Fibroblast of pulmonary artery (primary cell): ENCODE data around the gene LARGE1.

Experiments used
- DNase-seq: peaks from one replicate; pipeline ENCODE4 v3.0.0-alpha.2; 2010; ENCODE audit warnings: low read depth
- H3K4me3 ChIP-seq: replicated peaks from 2 replicates; pipeline ENCODE4 v1.5.1; 2011; ENCODE audit warnings: low read depth, mild to moderate bottlenecking, control low read depth, low read length, moderate library complexity
- CTCF ChIP-seq: IDR thresholded peaks from 2 replicates; pipeline ENCODE4 v1.5.1; 2011; ENCODE audit warnings: mild to moderate bottlenecking, control low read depth, low read length, inconsistent platforms; ENCODE audit errors: missing control alignments

LARGE1 gene

GRCh38 chr22:33851821-33852384, 68.4 kb downstream of the LARGE1 start:
- DNase-seq, result no peak
- no peak for TF ChIP-seq CTCF
- no peak overlapping the region for H3K4me3 ChIP-seq

DNA sequence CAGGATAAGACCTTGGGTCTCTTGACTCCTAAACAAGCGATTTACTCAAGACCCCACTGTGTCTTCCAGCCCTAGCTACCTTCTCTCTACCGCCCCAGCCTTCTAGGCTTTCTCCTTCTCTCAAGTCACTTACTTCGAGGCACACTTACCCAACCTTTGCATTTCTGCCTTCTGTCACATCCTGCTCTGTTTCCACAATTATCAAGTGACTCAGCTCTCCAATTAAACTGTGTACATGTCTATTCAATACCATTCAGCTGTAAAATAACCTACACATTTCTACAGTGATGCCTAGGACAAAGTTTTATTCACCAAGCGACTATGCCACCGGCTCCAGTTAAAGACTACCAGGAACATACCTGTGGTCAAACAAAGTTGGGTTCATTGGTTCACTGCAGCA, 69.0 kb downstream of the LARGE1 start:
- DNase-seq, result no peak

DNA sequence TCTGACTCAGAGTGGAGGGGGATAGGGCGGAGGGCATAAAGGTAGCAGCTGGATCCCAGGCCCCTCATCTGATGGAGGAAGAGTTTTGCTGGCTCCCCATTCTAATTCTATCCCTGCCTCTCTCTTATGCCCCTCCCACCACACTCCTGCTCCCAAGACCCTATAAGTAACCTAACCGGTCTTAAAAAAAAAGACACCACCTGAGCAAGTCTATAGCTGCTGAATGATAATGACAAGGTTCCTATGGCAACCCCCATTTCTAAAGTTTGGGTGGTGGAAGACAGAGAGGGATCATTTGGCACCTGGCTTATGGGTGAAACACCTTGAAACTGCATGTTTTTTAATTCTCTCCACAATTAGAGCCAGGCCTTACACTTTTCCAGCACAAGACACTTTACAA, 69.6 kb downstream of the LARGE1 start:
- no peak for DNase-seq
- no peak overlapping the region for H3K4me3 ChIP-seq
- no peak for TF ChIP-seq CTCF

More for the DNA sequence above, 69.0 kb downstream of the LARGE1 start:
- TF ChIP-seq CTCF, result no peak
- H3K4me3 ChIP-seq, result no peak overlapping the region

- DNase-seq, result no peak
- no peak for TF ChIP-seq CTCF
- no peak overlapping the region for H3K4me3 ChIP-seq
Observed at GRCh38 chr22:33850193-33850592, 70.1 kb downstream of the LARGE1 start.

DNA sequence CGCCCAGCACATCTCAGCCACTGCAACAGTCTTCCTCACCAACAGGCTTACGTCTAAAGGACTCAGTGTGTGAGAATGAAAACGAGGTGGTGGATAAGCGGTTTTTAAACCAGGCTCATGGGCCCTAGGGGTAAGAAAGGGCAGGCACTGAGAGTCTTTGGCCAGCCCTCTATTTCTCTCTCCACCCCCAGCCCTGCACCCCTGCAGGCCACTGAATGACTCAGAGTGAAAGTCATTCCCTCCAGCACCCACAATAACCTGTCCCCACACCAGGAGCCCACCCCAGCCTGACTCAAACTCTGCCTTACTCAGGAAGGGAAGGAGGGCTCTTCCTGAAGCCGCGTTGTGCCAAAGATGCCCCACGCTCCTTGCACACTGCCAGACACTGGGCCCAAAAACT, 72.0 kb downstream of the LARGE1 start:
- TF ChIP-seq CTCF, result no peak
- H3K4me3 ChIP-seq, result no peak overlapping the region
- DNase-seq, result no peak

DNA sequence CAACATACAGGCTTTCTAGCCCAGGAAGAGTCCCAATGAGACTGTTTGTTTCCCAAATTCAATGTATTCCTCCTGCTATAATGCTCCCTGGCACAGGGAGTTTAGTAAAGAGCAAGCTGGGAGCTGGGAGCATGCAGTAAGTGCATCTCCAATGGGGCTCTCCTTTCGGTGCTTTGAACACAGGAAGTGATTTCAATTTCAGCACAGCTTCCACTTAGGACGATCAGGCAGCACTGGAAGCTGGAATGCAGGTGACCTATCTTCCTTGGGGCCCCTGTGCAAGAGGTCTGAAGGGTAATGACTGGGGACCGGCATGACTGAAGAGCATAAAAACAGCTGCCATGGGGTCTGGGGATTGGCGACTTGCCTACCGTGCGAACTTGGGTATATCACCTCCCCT, 76.0 kb downstream of the LARGE1 start:
- no peak overlapping the region for H3K4me3 ChIP-seq
- no peak for DNase-seq
- TF ChIP-seq CTCF, result no peak

DNA sequence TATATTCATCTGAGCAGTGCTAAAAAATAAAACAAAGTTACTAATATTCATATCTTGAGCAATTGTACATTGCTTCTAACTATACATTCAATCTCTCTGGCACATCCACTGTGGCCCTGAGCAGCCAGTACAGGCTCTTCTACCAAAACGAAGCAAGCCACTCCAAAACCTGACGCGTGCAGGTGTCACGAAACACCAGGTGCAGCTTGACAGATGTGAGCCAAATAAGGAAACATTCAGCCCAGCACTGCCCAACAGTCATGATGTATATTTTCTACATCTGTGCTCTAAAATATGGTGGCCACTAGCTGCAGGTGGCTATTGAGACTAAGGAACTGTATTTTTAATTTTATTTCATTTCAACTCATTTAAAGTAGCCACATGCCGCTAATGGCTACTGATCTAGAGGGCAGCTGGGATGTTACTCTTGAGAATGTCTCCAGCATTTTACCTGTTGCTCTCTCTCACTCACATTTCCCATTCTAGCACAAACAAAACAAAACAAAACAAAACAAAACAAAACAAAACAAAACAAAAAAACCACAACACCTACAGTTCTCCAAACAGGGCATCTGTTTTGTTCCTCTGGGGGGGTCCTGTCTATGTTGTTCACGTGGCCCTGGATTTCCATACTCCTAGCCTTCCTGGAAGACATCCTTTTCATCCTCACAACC, 77.7 kb downstream of the LARGE1 start:
- TF ChIP-seq CTCF, result no peak
- H3K4me3 ChIP-seq, result no peak overlapping the region
- DNase-seq, result no peak
